Pancreas (tissue), 10 donors: ENCODE results near the gene NDUFS6. TPM values are rescaled to one million over a fixed set of nuclear protein-coding genes. Genes with fewer than 3 reads are reported as not detected.
A peak's percentile ranks its signal among the peaks of the same experiment; 100 is the strongest.

Experiments used
- ATAC-seq, 4 donors: fragments of 200-7000 bp; cut with Tn5 transposase; one replicate each; pipeline versions ENCODE4 v1.8.0 to v1.9.1; 2020; ENCODE audit warnings: mild to moderate bottlenecking in 4 of 4, moderate library complexity in 4 of 4
- DNase-seq, 6 donors: peaks; one replicate each; pipeline ENCODE4 v3.0.0-alpha.2; 2020
- FAIRE-seq: peaks from 2 replicates; lab custom pipeline; 2012; peaks lifted over from hg19 to GRCh38; lab: Jason Lieb, UNC
- H3K27ac ChIP-seq, 4 donors: fragments of 200-600 bp; sonication (generic); 1 replicate in 3 of 4; 2 replicates in 1 of 4; pipeline versions ENCODE4 v1.5.0 to v1.8.0; 2020
- H3K27me3 ChIP-seq, 4 donors: fragments of 200-600 bp; one replicate each; pipeline ENCODE4 v1.8.0; 2021
- H3K36me3 ChIP-seq, 3 donors: fragments of 200-600 bp; sonication (generic) in 1 of 3; one replicate each; pipeline versions ENCODE4 v1.5.0 to v1.8.0; 2020 to 2021
- H3K4me1 ChIP-seq, 3 donors: fragments of 200-600 bp; one replicate each; pipeline ENCODE4 v1.8.0; 2021
- H3K4me3 ChIP-seq, 4 donors: fragments of 200-600 bp; sonication (generic) in 2 of 4; one replicate each; pipeline versions ENCODE4 v1.5.0 to v1.8.0; 2020 to 2021
- H3K9me3 ChIP-seq, 4 donors: fragments of 200-600 bp; one replicate each; pipeline ENCODE4 v1.8.0; 2021
- WGBS, 2 donors: extraction: QIAGEN DNeasy Blood & Tissue Kit; methylation state at CpG; one replicate each; pipeline ENCODE4 v1.1.7; 2013; 5-methylcytosine and 5-hydroxymethylcytosine counted together
- intact Hi-C, 3 donors: fragments of 100-400 bp; cut with DNase I; formaldehyde crosslinking; loops; one replicate each; pipeline versions ENCODE4 v1.11.1 to v1.14.2; 2022
- polyA plus RNA-seq, 2 donors: library from polyadenylated mRNA; stranded (reverse); fragments of 200-250 nt; gene quantifications; one replicate each; pipeline ENCODE4 v1.2.3, GENCODE V29; 2013
- total RNA-seq, 6 donors: library from RNA; stranded (reverse); fragmentation: NEBNext Ultra II Directional in 4 of 6; extraction: Animal tissue kit (Norgen Biotek cat#: 25700) in 4 of 6; gene quantifications; one replicate each; pipeline versions ENCODE4 v1.2.1 to v1.2.4, GENCODE V29; 2021 to 2023
- TF ChIP-seq, protein P1 (sequence below), 4 donors: fragments of 200-600 bp; sonication (generic) in 3 of 4; IDR thresholded peaks; one replicate each; pipeline versions ENCODE4 v1.5.0 to v1.8.0; 2021; ENCODE audit warnings: antibody characterized with exemption in 4 of 4
- donor health status: healthy with polysubstance abuse.
- donor health status: DM: no; HTN: no; CAD: no; lungs with moderate emphysema.
- donor health status: DM: no; HTN: no; CAD: no.
- donor health status: control.
- donor health status: control.
- donor health status: Bipolar disorder and iron deficiency.
- donor health status: DM: yes; HTN: yes; CAD: no.
- donor health status: DM: no; HTN: no; CAD: no.
- donor health status: DM: no; HTN: no; CAD: no.
- donor health status: DM: yes; HTN: yes; CAD: no.

NDUFS6 gene
- total and polyA plus RNA-seq, 8 donors: 8.2 to 41.9 (median 14.2) TPM

DNA sequence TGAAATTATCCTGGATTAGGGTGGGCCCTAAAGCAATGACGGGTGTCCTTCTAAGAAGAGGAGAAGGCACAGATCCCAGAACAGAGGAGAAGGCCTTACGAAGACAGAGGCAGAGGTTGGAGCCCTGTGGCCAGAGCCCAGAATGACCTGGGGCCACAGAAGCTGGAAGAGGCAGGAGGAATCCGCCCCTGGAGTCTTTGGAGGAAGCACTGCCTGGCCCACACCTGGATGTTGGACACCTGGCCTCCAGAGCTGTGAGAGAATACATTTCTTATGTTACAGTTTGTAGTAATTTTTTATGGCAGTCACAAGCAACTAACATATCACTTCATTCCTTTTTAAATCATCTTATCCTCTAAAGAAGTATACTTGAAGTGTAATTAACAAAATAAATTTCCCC is 10.0 kb upstream of the NDUFS6 start:
- FAIRE-seq (no peak), ATAC-seq (no peak), DNase-seq (no peak)
- WGBS, 2 donors: 67 to 70% methylated on average over 3 of the region's 3 CpGs
- TF ChIP-seq, protein P1, sequence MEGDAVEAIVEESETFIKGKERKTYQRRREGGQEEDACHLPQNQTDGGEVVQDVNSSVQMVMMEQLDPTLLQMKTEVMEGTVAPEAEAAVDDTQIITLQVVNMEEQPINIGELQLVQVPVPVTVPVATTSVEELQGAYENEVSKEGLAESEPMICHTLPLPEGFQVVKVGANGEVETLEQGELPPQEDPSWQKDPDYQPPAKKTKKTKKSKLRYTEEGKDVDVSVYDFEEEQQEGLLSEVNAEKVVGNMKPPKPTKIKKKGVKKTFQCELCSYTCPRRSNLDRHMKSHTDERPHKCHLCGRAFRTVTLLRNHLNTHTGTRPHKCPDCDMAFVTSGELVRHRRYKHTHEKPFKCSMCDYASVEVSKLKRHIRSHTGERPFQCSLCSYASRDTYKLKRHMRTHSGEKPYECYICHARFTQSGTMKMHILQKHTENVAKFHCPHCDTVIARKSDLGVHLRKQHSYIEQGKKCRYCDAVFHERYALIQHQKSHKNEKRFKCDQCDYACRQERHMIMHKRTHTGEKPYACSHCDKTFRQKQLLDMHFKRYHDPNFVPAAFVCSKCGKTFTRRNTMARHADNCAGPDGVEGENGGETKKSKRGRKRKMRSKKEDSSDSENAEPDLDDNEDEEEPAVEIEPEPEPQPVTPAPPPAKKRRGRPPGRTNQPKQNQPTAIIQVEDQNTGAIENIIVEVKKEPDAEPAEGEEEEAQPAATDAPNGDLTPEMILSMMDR (IDR thresholded peaks at IDR 0.05): no peak
- Histone ChIP-seq H3K4me3 (no peak overlapping the region), H3K9me3 (no peaks in the 10 kb centered on the region), H3K27me3 (no peaks in the 10 kb centered on the region), H3K36me3 (no peaks in the 10 kb centered on the region), H3K4me1 (no peaks in the 10 kb centered on the region), H3K27ac (no peak overlapping the region)
- intact Hi-C loops: no loop called here

DNA sequence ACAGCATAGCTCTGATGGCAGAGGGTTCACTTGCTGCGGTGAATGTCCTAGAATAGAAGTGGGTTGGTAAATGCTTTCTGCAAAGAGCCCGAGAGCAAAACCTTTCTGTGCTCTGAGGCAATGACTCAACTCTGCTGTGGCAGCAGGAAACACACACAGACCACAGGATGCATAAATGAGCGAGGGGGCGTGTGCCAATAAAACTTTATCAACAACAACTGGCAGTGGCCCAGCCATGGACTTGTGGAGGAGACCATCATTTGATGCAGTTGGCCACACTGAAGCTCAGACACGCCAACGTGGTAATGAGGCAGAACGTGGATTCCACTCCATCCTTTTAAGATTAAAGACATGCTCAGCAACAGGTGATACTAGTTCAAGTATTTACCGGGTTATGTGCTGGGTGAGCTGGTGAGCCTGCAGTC is 8.4 kb upstream of the NDUFS6 start:
- Histone ChIP-seq H3K4me1 (no peaks in the 10 kb centered on the region), H3K27me3 (no peaks in the 10 kb centered on the region), H3K27ac (no peak overlapping the region), H3K36me3 (peaks cover 0 to 7% (median 4%) of the 10 kb centered on the region in 3 donors), H3K9me3 (no peaks in the 10 kb centered on the region), H3K4me3 (no peak overlapping the region)
- FAIRE-seq (no peak), ATAC-seq (peak in 2 of 4 donors; percentile 23 to 26), DNase-seq (no peak)
- WGBS, 2 donors: 81 to 83% methylated on average over 8 of the region's 8 CpGs
- TF ChIP-seq, protein P1 (IDR thresholded peaks at IDR 0.05): no peak
- intact Hi-C loops: no loop called here

DNA sequence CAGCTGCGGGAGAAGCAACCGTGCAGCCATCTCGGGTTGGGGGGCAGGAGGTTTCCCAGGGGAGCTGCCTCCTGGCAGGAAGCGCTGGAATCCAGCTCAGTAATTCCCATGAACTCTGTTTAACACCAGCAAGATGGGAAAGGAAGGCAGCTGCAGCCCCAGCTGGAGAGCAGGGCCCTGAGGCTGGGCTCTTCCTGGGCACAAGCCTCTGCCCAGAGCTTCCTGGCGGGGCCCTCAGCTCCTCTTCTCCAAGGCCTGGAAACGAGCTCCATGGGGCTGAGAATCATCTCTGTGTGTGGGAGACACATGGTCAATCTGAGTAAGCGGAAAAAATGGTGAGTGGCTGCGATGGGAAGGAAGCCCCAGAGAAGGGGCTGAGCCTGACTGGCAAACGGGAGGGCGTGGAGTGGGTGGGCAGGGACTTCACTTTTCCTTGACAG is 7.9 kb upstream of the NDUFS6 start:
- Histone ChIP-seq H3K36me3 (peaks cover 0 to 8% (median 4%) of the 10 kb centered on the region in 3 donors), H3K27me3 (no peaks in the 10 kb centered on the region), H3K4me3 (no peak overlapping the region), H3K27ac (no peak overlapping the region), H3K4me1 (no peaks in the 10 kb centered on the region), H3K9me3 (no peaks in the 10 kb centered on the region)
- intact Hi-C loops: no loop called here
- ATAC-seq: no peak
- no peak for FAIRE-seq
- DNase-seq: no peak
- 75 to 76% methylated on average over 10 of the region's 10 CpGs for WGBS, 2 donors
- TF ChIP-seq, protein P1 (IDR thresholded peaks at IDR 0.05): no peak

DNA sequence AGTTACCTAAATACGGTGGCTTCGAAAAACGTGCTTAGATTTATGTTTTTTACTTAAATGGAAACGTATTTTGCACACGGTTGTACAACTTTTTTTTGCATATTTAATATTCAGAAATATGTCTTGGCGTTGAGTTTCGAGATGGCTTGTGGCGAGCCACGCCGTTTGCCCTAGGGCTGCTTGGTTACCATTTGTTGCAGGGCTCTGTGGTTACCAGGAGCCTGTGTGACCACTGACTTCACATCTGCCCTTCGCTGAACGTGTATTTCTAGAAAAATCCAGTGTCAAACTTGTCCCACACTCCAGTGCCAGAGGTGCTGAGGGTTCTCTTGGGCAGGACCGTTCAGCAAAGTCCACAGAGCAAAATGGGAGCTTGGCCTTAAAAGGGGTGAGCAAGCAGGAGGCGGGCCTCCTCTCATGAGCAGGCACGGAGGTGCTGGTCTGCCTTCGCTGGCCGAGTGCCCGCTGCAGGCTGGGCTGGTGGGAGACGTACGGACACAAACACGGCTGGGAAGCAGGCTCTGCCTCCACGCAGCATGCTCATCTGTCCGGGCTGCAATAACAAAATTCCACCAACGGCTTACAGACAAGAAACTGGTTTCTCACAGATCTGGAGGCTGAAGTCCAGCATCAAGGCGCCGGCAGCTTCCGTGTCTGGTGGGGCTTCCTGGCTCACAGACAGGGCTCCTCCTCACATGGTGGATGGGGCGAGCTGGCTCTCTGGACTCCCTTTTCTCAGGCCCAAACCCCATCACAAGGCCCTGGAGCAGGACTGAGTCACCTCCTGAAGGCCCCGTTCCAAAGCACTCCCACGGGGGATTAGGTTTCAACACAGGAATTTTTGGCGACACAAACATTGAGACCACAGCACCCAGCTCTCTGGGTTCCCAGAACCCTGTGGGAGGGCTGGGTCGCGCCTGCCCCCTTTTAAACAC is 7.0 kb upstream of the NDUFS6 start:
- no peak for DNase-seq
- no peaks in the 10 kb centered on the region for H3K27me3 ChIP-seq

More for the DNA sequence above, 7.0 kb upstream of the NDUFS6 start:
- Histone ChIP-seq H3K4me1 (peaks cover 0 to 5% (median 5%) of the 10 kb centered on the region in 3 donors), H3K27ac (no peak overlapping the region), H3K36me3 (peaks cover 0 to 8% (median 4%) of the 10 kb centered on the region in 3 donors), H3K9me3 (no peaks in the 10 kb centered on the region), H3K4me3 (no peak overlapping the region)
- WGBS, 2 donors: 85 to 91% methylated on average over 33 of the region's 33 CpGs
- intact Hi-C loops: no loop called here
- TF ChIP-seq, protein P1 (IDR thresholded peaks at IDR 0.05): no peak
- ATAC-seq (no peak), FAIRE-seq (no peak)
